Stomach (tissue), 9 donors: Measurements from ENCODE around the gene CAMK2B. TPM values are rescaled to one million over a fixed set of nuclear protein-coding genes. Genes with fewer than 3 reads are reported as not detected.

ENCODE experiments used
- DNase-seq, 2 donors: peaks; one replicate each; pipeline versions ENCODE4 v3.0.0 to v3.0.0-alpha.2; 2013 to 2019
- H3K27ac ChIP-seq, 5 donors: fragments of 200-600 bp in 4 of 5; sonication (generic) in 4 of 5; one replicate each; pipeline ENCODE4 v1.5.1; 2013 to 2019; ENCODE audit warnings: mild to moderate bottlenecking in 1 of 5, moderate library complexity in 1 of 5
- H3K27me3 ChIP-seq, 3 donors: fragments of 200-600 bp; sonication (generic); one replicate each; pipeline ENCODE4 v1.5.1; 2017 to 2019; ENCODE audit warnings: mixed run types in 1 of 3
- H3K36me3 ChIP-seq, 4 donors: fragments of 200-600 bp; sonication (generic); 1 replicate in 3 of 4; 2 replicates in 1 of 4; pipeline ENCODE4 v1.5.1; 2016 to 2019
- H3K4me1 ChIP-seq, 4 donors: fragments of 200-600 bp; sonication (generic); one replicate each; pipeline ENCODE4 v1.5.1; 2016 to 2019
- H3K4me3 ChIP-seq, 4 donors: fragments of 200-600 bp; sonication (generic) in 3 of 4; one replicate each; pipeline ENCODE4 v1.5.1; 2016 to 2019; ENCODE audit warnings: mild to moderate bottlenecking in 1 of 4
- H3K9me3 ChIP-seq, 4 donors: fragments of 200-600 bp; sonication (generic); one replicate each; pipeline ENCODE4 v1.5.1; 2016 to 2019
- CTCF ChIP-seq, 7 experiments: fragments of 450-650 bp in 4 of 7; fragments of 200-600 bp in 3 of 7; sonication (generic) in 3 of 7; IDR thresholded peaks; one replicate each; pipeline ENCODE4 v1.5.1; 2016 to 2019; ENCODE audit warnings: antibody characterized with exemption in 7 of 7, control low read depth in 2 of 7, mild to moderate bottlenecking in 1 of 7
- EP300 ChIP-seq: sonication (generic); formaldehyde crosslinking; IDR thresholded peaks from one replicate; pipeline ENCODE4 v1.6.1; 2017; ENCODE audit warnings: antibody characterized with exemption
- POLR2A ChIP-seq, 4 donors: fragments of 450-650 bp; IDR thresholded peaks; one replicate each; pipeline ENCODE4 v1.6.1; 2016; ENCODE audit warnings: antibody characterized with exemption in 4 of 4, control low read depth in 2 of 4, mild to moderate bottlenecking in 1 of 4, moderate library complexity in 1 of 4
- POLR2AphosphoS5 ChIP-seq, 3 donors: sonication (generic); formaldehyde crosslinking; IDR thresholded peaks; one replicate each; pipeline ENCODE4 v1.6.1; 2016; ENCODE audit warnings: antibody characterized with exemption in 3 of 3
- WGBS, 5 donors: extraction: QIAGEN DNeasy Blood & Tissue Kit in 3 of 5; methylation state at CpG; one replicate each; pipeline versions ENCODE4 v1.1.5 to v1.1.7; 2013 to 2018; 5-methylcytosine and 5-hydroxymethylcytosine counted together
- intact Hi-C: fragments of 100-400 bp; cut with DNase I; formaldehyde crosslinking; loops from one replicate; pipeline ENCODE4 v1.15.1; 2023; ENCODE audit warnings: low total_unique reads
- polyA plus RNA-seq, 3 donors: library from polyadenylated mRNA; stranded (reverse); fragments of 200-250 nt; gene quantifications; one replicate each; pipeline ENCODE4 v1.2.3, GENCODE V29; 2013
- total RNA-seq, 5 donors: library from RNA; depleted of rRNA; stranded (reverse); fragments of >200 nt; gene quantifications; one replicate each; pipeline versions ENCODE4 v1.1.0 to v1.2.3, GENCODE V29; 2014 to 2016
- donor health status: healthy with polysubstance abuse.
- donor health status: Bipolar disorder and iron deficiency.
- donor health status: healthy.

Gene CAMK2B
- total and polyA plus RNA-seq, 8 donors = 0.92 to 28.4 (median 5.4) TPM; not detected in 2

GRCh38 chr7:44309271-44310091 lies 15.9 kb downstream of the CAMK2B start:
- peaks cover 0 to 12% (median 10%) of the 10 kb centered on the region in 4 donors for H3K4me1 ChIP-seq
- H3K36me3 ChIP-seq = no peaks in the 10 kb centered on the region
- 13 to 26% (median 19%) methylated on average over 48 to 73 of the region's 73 CpGs for whole genome bisulfite sequencing, 5 donors
- intact Hi-C loops = loop anchor here (10.0 kb wide), 1 partner anchor 65 kb away; no protein-coding TSS in a partner anchor
- H3K9me3 ChIP-seq = peaks cover 0 to 4% (median 0%) of the 10 kb centered on the region in 4 donors
- DNase-seq = peak; percentile 67 to 89
- peak overlapping the region; percentile 36 to 52 (median 38) for H3K4me3 ChIP-seq
- TF ChIP-seq CTCF (IDR thresholded peaks at IDR 0.05) (no peak), EP300 (no peak), POLR2A (IDR thresholded peaks at IDR 0.05) (no peak), POLR2AphosphoS5 (IDR thresholded peaks at IDR 0.05) (no peak)
- H3K27ac ChIP-seq = no peak overlapping the region
- H3K27me3 ChIP-seq = peaks cover 0 to 36% (median 14%) of the 10 kb centered on the region in 3 donors

GRCh38 chr7:44308596-44309270 lies 16.7 kb downstream of the CAMK2B start:
- WGBS, 5 donors = 83 to 91% (median 88%) methylated on average over 10 to 18 of the region's 18 CpGs
- no peaks in the 10 kb centered on the region for H3K36me3 ChIP-seq
- peak in 1 of 2 donors; percentile 22 for DNase-seq
- intact Hi-C loops = loop anchor here (10.0 kb wide), 1 partner anchor 64 kb away; no protein-coding TSS in a partner anchor
- H3K27ac ChIP-seq = no peak overlapping the region
- H3K27me3 ChIP-seq = peaks cover 0 to 36% (median 14%) of the 10 kb centered on the region in 3 donors
- no peak for TF ChIP-seq EP300
- H3K4me1 ChIP-seq = peaks cover 0 to 12% (median 10%) of the 10 kb centered on the region in 4 donors
- no peak overlapping the region for H3K4me3 ChIP-seq
- no peaks in the 10 kb centered on the region for H3K9me3 ChIP-seq

GRCh38 chr7:44307905-44308595 lies 17.3 kb downstream of the CAMK2B start:
- Histone ChIP-seq H3K27me3 (peaks cover 0 to 36% (median 14%) of the 10 kb centered on the region in 3 donors), H3K9me3 (no peaks in the 10 kb centered on the region), H3K4me3 (no peak overlapping the region), H3K36me3 (no peaks in the 10 kb centered on the region), H3K4me1 (peaks cover 0 to 12% (median 10%) of the 10 kb centered on the region in 4 donors), H3K27ac (no peak overlapping the region)
- peak in 1 of 2 donors; percentile 22 for DNase-seq
- no peak for TF ChIP-seq CTCF (IDR thresholded peaks at IDR 0.05)
- TF ChIP-seq POLR2A (IDR thresholded peaks at IDR 0.05) = no peak
- no peak for TF ChIP-seq EP300
- TF ChIP-seq POLR2AphosphoS5 (IDR thresholded peaks at IDR 0.05) = no peak
- WGBS, 5 donors = 75 to 90% (median 84%) methylated on average over 8 of the region's 8 CpGs
- intact Hi-C loops = loop anchor here (10.0 kb wide), 1 partner anchor 63 kb away; no protein-coding TSS in a partner anchor

GRCh38 chr7:44307301-44307900 lies 18.0 kb downstream of the CAMK2B start:
- Histone ChIP-seq H3K4me1 (peaks cover 0 to 12% (median 10%) of the 10 kb centered on the region in 4 donors), H3K4me3 (no peak overlapping the region), H3K27ac (no peak overlapping the region), H3K9me3 (no peaks in the 10 kb centered on the region), H3K27me3 (peaks cover 0 to 36% (median 14%) of the 10 kb centered on the region in 3 donors), H3K36me3 (no peaks in the 10 kb centered on the region)
- TF ChIP-seq POLR2AphosphoS5 (IDR thresholded peaks at IDR 0.05) = no peak
- TF ChIP-seq CTCF (IDR thresholded peaks at IDR 0.05) = peak in 1 of 7 experiments; percentile 25
- no peak for TF ChIP-seq EP300
- intact Hi-C loops = loop anchor here (10.0 kb wide), 1 partner anchor 63 kb away; no protein-coding TSS in a partner anchor
- peak; percentile 25 to 53 for DNase-seq
- 63 to 82% (median 71%) methylated on average over 6 to 7 of the region's 7 CpGs for WGBS, 5 donors
